ENCODE data around the gene BSG.
"Not testable (repeated sequence)": the region's sequence is repeated elsewhere in the genome, so short reads cannot be mapped to it uniquely, and the experiment has no call there.

Gene BSG

DNA sequence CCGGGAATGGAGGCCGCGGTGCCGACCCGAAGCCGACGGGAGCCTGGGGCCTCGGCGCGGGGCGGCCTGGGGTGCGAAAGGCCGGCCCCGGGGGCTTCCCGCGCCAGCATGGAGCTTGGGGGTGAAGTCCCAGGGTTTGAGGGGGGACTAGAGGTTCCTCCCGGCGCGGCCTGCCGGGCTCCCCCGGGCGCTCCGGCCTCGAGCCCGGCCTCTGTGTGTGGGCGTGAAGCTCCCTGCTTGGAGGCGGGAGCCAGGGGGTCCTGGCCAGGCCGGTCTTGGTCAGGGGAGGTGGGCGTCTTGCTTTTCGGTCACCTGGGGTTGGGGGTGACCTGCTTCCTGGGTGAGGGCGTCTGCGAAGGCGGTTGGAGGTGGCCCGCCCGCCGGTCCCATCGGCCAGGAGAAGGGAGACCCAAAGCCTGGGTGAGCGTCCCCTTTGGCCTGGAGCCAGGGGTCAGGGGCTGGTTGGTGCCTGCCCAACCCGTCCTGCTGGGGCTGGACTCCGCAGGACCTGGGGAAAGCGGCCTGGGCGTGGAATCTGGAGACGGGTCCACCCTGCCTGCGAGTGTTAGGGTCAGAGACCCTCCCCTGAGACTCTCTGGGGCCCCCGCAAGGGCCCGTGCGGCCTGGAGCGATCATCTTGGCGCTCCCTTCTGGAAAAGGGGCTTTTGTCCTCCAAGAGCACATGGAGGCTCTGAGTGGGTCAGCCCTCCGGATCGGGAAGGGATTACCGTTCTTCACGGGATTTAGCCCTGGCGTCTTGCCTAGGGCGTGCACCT is 535 bp downstream of the BSG start:
- DNase-seq (ENCODE audit: low read depth), result no peak

GRCh38 chr19:573519-573825 is 1.1 kb downstream of the BSG start:
- DNase-seq (ENCODE audit: low read depth), result no peak

- no peak for DNase-seq (ENCODE audit: low read depth)
Observed at GRCh38 chr19:574658-575526, 2.5 kb downstream of the BSG start.

DNA sequence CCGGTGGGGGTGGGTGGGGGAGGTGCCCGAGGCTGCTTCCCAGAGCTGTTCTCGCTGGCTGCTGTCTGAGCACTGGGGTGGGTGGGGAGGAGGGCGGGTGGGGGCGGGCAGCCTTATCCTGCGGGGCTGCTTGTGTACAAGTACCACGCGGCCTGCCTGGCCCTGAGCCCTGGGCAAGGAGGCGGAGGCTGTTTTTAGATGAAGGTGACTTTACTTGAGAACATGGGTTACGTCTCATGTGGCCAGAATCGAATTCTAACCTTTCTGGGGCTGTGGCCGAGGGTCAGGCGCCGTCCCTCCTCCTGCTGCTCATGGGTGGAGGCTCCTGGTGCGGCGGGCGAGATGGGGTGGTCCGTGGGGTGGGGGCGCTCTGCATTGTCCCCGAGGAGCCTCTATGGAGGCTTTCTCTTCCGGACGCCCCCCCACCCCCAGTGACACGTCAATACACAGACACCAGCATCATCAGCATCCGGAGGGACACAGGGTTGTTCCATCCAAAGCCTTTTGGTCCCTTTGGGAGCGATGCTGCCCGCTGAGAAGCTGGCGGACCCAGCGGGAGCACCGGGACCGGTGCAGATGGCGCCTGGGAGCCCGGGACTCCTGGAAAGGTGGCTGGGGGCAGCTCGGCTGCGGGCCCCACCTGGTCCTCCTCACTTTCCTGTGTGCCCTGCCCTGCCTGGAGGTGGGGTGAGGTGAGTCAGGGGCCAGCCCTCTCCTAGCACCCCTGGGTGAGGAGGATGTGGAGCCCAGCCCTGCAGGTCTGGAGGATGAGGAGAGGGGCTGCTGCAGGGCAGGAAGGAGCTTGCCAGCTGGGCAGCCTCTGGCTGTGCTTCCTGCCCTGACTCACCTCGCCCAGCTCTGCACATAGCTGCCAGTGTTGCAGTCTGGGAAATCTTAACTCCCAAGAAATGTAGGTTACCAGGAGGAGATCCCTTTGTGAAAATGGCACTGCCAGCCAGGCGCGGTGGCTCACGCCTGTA is 3.4 kb downstream of the BSG start:
- DNase-seq (ENCODE audit: low read depth), result no peak

- DNase-seq (ENCODE audit: low read depth), result no peak
Observed at GRCh38 chr19:576768-577438, 4.5 kb downstream of the BSG start.

GRCh38 chr19:577439-578392 is 5.3 kb downstream of the BSG start:
- DNase-seq (ENCODE audit: low read depth), result no peak

GRCh38 chr19:579111-579841 is 6.9 kb downstream of the BSG start:
- no peak for DNase-seq (ENCODE audit: low read depth)

- DNase-seq (ENCODE audit: low read depth), result no peak
Observed at GRCh38 chr19:579842-580155, 7.4 kb downstream of the BSG start.

DNA sequence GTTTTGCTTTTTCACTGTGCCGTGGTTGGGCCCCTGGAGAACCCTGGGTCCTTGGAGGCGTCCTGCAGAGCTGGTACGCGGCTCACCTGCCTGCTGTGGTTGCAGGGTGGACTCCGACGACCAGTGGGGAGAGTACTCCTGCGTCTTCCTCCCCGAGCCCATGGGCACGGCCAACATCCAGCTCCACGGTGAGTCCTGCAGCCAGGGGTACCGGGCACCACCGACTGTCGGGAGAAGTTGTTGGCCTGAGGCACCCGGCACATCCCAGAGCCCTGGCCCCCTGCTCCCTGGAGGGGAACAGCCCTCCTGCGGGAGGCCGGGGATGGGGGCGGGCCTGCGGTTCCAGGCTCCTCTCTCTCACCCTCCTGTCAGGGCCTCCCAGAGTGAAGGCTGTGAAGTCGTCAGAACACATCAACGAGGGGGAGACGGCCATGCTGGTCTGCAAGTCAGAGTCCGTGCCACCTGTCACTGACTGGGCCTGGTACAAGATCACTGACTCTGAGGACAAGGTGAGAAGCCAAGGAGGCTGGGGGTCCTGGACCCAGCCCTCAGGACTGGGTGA is 8.0 kb downstream of the BSG start:
- DNase-seq (ENCODE audit: low read depth), result no peak

- DNase-seq (ENCODE audit: low read depth), result no peak
Observed at GRCh38 chr19:581399-582111, 9.2 kb downstream of the BSG start.

DNA sequence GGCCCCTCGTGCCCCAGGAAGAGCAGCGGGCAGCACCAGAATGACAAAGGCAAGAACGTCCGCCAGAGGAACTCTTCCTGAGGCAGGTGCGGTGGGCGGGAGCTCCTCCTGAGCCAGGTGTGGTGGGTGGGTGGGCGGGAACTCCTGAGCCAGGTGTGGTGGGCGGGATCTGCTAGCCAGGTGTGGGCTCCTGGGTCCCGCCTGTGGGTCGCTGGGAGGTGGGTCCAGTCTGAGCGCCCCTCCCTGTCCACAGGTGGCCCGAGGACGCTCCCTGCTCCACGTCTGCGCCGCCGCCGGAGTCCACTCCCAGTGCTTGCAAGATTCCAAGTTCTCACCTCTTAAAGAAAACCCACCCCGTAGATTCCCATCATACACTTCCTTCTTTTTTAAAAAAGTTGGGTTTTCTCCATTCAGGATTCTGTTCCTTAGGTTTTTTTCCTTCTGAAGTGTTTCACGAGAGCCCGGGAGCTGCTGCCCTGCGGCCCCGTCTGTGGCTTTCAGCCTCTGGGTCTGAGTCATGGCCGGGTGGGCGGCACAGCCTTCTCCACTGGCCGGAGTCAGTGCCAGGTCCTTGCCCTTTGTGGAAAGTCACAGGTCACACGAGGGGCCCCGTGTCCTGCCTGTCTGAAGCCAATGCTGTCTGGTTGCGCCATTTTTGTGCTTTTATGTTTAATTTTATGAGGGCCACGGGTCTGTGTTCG is 10.3 kb downstream of the BSG start:
- DNase-seq (ENCODE audit: low read depth), result no peak

- no peak for DNase-seq (ENCODE audit: low read depth)
Observed at GRCh38 chr19:583198-583967, 11.0 kb downstream of the BSG start.

DNA sequence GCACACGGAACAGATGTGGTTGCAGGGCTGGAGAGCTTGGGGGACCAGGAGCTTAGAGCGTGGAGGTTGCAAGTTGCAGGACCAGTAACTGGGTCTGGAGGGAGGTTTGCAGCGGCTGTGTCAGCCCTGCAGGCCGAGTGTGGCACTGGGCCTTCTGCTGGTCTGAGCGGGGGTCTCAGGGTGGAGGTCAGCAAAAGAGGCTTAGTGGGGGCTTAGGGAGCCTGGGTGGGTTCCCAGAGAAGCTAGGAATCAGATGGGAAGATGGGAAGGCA is 11.5 kb downstream of the BSG start:
- DNase-seq (ENCODE audit: low read depth), result no peak

GRCh38 chr19:584240-585001 is 12.0 kb downstream of the BSG start:
- no peak for DNase-seq (ENCODE audit: low read depth)

DNA sequence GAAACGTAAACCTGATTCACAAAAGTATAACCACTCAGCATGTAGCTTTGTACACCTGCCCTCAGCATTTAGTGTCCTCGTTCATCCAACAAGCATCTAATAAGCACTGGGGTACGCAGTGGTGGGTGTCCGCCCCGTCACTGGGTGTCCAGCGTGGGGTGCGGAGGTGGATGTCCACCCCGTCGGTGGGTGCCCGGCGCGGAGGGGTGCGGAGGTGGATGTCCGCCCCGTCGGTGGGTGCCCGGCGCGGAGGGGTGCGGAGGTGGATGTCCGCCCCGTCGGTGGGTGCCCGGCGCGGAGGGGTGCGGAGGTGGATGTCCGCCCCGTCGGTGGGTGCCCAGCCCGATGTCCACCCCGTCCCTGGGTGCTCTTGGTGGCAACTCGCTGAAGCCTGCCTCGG is 12.8 kb downstream of the BSG start:
- not testable (repeated sequence) for DNase-seq (ENCODE audit: low read depth)

DNA sequence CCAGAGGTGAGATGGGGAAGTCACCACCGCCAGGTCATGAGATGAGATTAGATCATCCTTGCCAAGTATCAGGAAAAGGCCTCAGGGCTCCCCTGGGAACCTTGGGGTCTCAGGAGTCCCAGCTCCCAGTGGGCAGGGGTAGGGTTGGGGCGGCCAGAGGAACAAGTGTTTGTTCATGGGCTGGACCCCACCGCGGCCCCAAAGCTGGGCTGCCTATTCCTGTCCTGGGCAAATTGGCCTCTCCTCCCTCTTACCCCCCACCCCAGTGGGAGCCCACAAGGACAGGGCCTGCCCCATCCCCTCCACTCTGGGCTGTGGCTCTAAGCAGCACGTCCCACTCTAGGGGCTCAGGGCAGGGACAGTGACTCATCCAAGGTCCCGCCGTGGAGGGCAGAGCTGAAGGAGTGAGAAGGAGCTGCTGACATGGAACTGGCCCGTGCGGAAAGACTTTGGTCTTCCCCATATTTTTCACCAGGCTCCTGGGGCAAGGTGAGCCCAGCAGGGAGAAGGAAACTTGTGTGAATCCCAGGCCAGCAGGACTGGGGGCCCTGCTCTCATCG is 13.2 kb downstream of the BSG start:
- no peak for DNase-seq (ENCODE audit: low read depth)
